ENCODE results near the gene AGAP1.

Gene AGAP1

GRCh38 chr2:235812185-235812665, 318.4 kb downstream of the AGAP1 start:
- no peak for DNase-seq (ENCODE audit: low spot score)

- no peak for DNase-seq (ENCODE audit: low spot score)
These were observed 319.6 kb downstream of the AGAP1 start for GRCh38 chr2:235813398-235813797.

GRCh38 chr2:235820571-235820970, 326.7 kb downstream of the AGAP1 start:
- no peak for DNase-seq (ENCODE audit: low spot score)

- DNase-seq (ENCODE audit: low spot score) = no peak
These were observed 330.5 kb downstream of the AGAP1 start for GRCh38 chr2:235824331-235824730.

- no peak for DNase-seq (ENCODE audit: low spot score)
These were observed 332.1 kb downstream of the AGAP1 start for GRCh38 chr2:235825946-235826345.

GRCh38 chr2:235826826-235827225, 333.0 kb downstream of the AGAP1 start:
- no peak for DNase-seq (ENCODE audit: low spot score)

- DNase-seq (ENCODE audit: low spot score) = peak; percentile 42
These were observed 333.7 kb downstream of the AGAP1 start for GRCh38 chr2:235827585-235827992.

- no peak for DNase-seq (ENCODE audit: low spot score)
These were observed 335.9 kb downstream of the AGAP1 start for GRCh38 chr2:235829726-235830125.

- DNase-seq (ENCODE audit: low spot score) = no peak
These were observed 337.9 kb downstream of the AGAP1 start for GRCh38 chr2:235831755-235832154.

GRCh38 chr2:235832941-235833340, 339.1 kb downstream of the AGAP1 start:
- no peak for DNase-seq (ENCODE audit: low spot score)

- no peak for DNase-seq (ENCODE audit: low spot score)
These were observed 340.3 kb downstream of the AGAP1 start for GRCh38 chr2:235833971-235834620.

- no peak for DNase-seq (ENCODE audit: low spot score)
These were observed 340.9 kb downstream of the AGAP1 start for GRCh38 chr2:235834781-235835180.

- no peak for DNase-seq (ENCODE audit: low spot score)
These were observed 342.0 kb downstream of the AGAP1 start for GRCh38 chr2:235835810-235836209.

- DNase-seq (ENCODE audit: low spot score) = peak; percentile 21
These were observed 342.7 kb downstream of the AGAP1 start for GRCh38 chr2:235836491-235836911.

- no peak for DNase-seq (ENCODE audit: low spot score)
These were observed 345.4 kb downstream of the AGAP1 start for GRCh38 chr2:235839226-235839625.

- DNase-seq (ENCODE audit: low spot score) = no peak
These were observed 346.1 kb downstream of the AGAP1 start for GRCh38 chr2:235839974-235840373.

GRCh38 chr2:235841863-235842262, 348.0 kb downstream of the AGAP1 start:
- no peak for DNase-seq (ENCODE audit: low spot score)

- DNase-seq (ENCODE audit: low spot score) = no peak
These were observed 349.1 kb downstream of the AGAP1 start for GRCh38 chr2:235842941-235843340.

- DNase-seq (ENCODE audit: low spot score) = no peak
These were observed 349.9 kb downstream of the AGAP1 start for GRCh38 chr2:235843591-235844395.

GRCh38 chr2:235844561-235844960, 350.7 kb downstream of the AGAP1 start:
- DNase-seq (ENCODE audit: low spot score) = no peak

- DNase-seq (ENCODE audit: low spot score) = no peak
These were observed 351.4 kb downstream of the AGAP1 start for GRCh38 chr2:235845245-235845644.

GRCh38 chr2:235847576-235847975, 353.7 kb downstream of the AGAP1 start:
- DNase-seq (ENCODE audit: low spot score) = no peak

- DNase-seq (ENCODE audit: low spot score) = no peak
These were observed 354.2 kb downstream of the AGAP1 start for GRCh38 chr2:235848055-235848454.

Data from kidney tubule cell (primary cell).